Transverse colon (tissue), 4 donors: ENCODE data around the gene CNTN5. TPM values are rescaled to one million over a fixed set of nuclear protein-coding genes. Genes with fewer than 3 reads are reported as not detected.
"Not testable (repeated sequence)": the region's sequence is repeated elsewhere in the genome, so short reads cannot be mapped to it uniquely, and the experiment has no call there.

Source experiments
- DNase-seq: peaks from one replicate; pipeline ENCODE4 v3.0.0-alpha.2; 2019
- H3K27ac ChIP-seq, 4 donors: fragments of 200-600 bp; sonication (generic); 2 replicates each; pipeline ENCODE4 v1.5.1; 2016 to 2018; ENCODE audit warnings: inconsistent platforms in 4 of 4
- H3K27me3 ChIP-seq: fragments of 200-600 bp; sonication (generic); 2 replicates; pipeline ENCODE4 v1.5.1; 2017; ENCODE audit warnings: inconsistent platforms
- H3K36me3 ChIP-seq, 4 donors: fragments of 200-600 bp; sonication (generic); 2 replicates each; pipeline ENCODE4 v1.5.1; 2017 to 2019; ENCODE audit warnings: inconsistent platforms in 4 of 4
- H3K4me1 ChIP-seq, 4 donors: fragments of 200-600 bp; sonication (generic); 2 replicates each; pipeline ENCODE4 v1.5.1; 2017 to 2020; ENCODE audit warnings: inconsistent platforms in 4 of 4
- H3K4me3 ChIP-seq, 4 donors: fragments of 200-600 bp; sonication (generic); 1 replicate in 1 of 4; 2 replicates in 3 of 4; pipeline versions ENCODE4 v1.5.1 to v1.6.1; 2017 to 2019; ENCODE audit warnings: inconsistent platforms in 4 of 4
- H3K9me3 ChIP-seq, 2 donors: fragments of 200-600 bp; sonication (generic); 2 replicates each; pipeline ENCODE4 v1.5.1; 2017 to 2019; ENCODE audit warnings: inconsistent platforms in 2 of 2
- EP300 ChIP-seq: sonication (generic); formaldehyde crosslinking; IDR thresholded peaks from one replicate; pipeline ENCODE4 v1.6.1; 2017; ENCODE audit warnings: antibody characterized with exemption, low read depth
- POLR2A ChIP-seq: fragments of 450-650 bp; IDR thresholded peaks from one replicate; pipeline ENCODE4 v1.6.1; 2016; ENCODE audit warnings: antibody characterized with exemption, mild to moderate bottlenecking, moderate library complexity
- POLR2AphosphoS5 ChIP-seq, 3 donors: sonication (generic); formaldehyde crosslinking; IDR thresholded peaks; one replicate each; pipeline ENCODE4 v1.6.1; 2016; ENCODE audit warnings: antibody characterized with exemption in 3 of 3
- WGBS, 2 donors: methylation state at CpG; one replicate each; pipeline ENCODE4 v1.1.5; 2018; ENCODE audit warnings: low coverage in 1 of 2; 5-methylcytosine and 5-hydroxymethylcytosine counted together
- in situ Hi-C, 4 donors: fragments of 200-750 bp; cut with MboI; loops; one replicate each; pipeline versions ENCODE4 v1.15.0 to v1.15.1; 2017; ENCODE audit warnings: low sequenced_read_pairs in 3 of 4, low pct_ligation_motif_present in 1 of 4, low pct_unique_long_range_greater_than_20kb in 1 of 4
- intact Hi-C: fragments of 100-400 bp; cut with DNase I; formaldehyde crosslinking; loops from one replicate; pipeline ENCODE4 v1.15.1; 2023; ENCODE audit warnings: low total_unique reads
- total RNA-seq, 4 donors: library from RNA; depleted of rRNA; stranded (reverse); fragments of >200 nt; gene quantifications; one replicate each; pipeline ENCODE4 v1.1.0, GENCODE V29; 2016
- TF ChIP-seq, protein P1 (sequence below), 5 experiments: fragments of 200-600 bp in 3 of 5; fragments of 450-650 bp in 2 of 5; sonication (generic) in 3 of 5; IDR thresholded peaks; 1 replicate in 2 of 5; 2 replicates in 3 of 5; pipeline ENCODE4 v1.5.1; 2016 to 2017; ENCODE audit warnings: antibody characterized with exemption in 5 of 5, inconsistent platforms in 3 of 5, mild to moderate bottlenecking in 2 of 5, moderate library complexity in 1 of 5

The CNTN5 gene
- total RNA-seq, 4 donors from 2014 or later: 0.14 TPM; not detected in 3

GRCh38 chr11:99098258-99098657 is 77.5 kb downstream of the CNTN5 start:
- no peak for DNase-seq
- intact Hi-C loops: no loop called here
- 70 to 71% methylated on average over 6 of the region's 6 CpGs for WGBS, 2 donors

GRCh38 chr11:99098751-99099150 is 78.0 kb downstream of the CNTN5 start:
- intact Hi-C loops (no loop called here), in situ Hi-C loops (no loop called here)
- TF ChIP-seq POLR2AphosphoS5 (IDR thresholded peaks at IDR 0.05) (no peak), EP300 (no peak), POLR2A (no peak)
- TF ChIP-seq, protein P1, sequence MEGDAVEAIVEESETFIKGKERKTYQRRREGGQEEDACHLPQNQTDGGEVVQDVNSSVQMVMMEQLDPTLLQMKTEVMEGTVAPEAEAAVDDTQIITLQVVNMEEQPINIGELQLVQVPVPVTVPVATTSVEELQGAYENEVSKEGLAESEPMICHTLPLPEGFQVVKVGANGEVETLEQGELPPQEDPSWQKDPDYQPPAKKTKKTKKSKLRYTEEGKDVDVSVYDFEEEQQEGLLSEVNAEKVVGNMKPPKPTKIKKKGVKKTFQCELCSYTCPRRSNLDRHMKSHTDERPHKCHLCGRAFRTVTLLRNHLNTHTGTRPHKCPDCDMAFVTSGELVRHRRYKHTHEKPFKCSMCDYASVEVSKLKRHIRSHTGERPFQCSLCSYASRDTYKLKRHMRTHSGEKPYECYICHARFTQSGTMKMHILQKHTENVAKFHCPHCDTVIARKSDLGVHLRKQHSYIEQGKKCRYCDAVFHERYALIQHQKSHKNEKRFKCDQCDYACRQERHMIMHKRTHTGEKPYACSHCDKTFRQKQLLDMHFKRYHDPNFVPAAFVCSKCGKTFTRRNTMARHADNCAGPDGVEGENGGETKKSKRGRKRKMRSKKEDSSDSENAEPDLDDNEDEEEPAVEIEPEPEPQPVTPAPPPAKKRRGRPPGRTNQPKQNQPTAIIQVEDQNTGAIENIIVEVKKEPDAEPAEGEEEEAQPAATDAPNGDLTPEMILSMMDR (IDR thresholded peaks at IDR 0.05): no peak
- no peaks in the 10 kb centered on the region for H3K27me3 ChIP-seq
- H3K36me3 ChIP-seq: no peaks in the 10 kb centered on the region
- DNase-seq: no peak
- no peaks in the 10 kb centered on the region for H3K4me1 ChIP-seq
- H3K27ac ChIP-seq: no peak overlapping the region
- H3K9me3 ChIP-seq: no peaks in the 10 kb centered on the region
- WGBS, 2 donors: 76 to 93% methylated on average over 1 of the region's 1 CpG
- no peak overlapping the region for H3K4me3 ChIP-seq

More at GRCh38 chr11:99098258-99098657, 77.5 kb downstream of the CNTN5 start:
- in situ Hi-C loops: no loop called here
- no peaks in the 10 kb centered on the region for H3K27me3 ChIP-seq
- no peak overlapping the region for H3K27ac ChIP-seq
- no peak overlapping the region for H3K4me3 ChIP-seq
- H3K4me1 ChIP-seq: no peaks in the 10 kb centered on the region
- H3K36me3 ChIP-seq: no peaks in the 10 kb centered on the region
- TF ChIP-seq EP300: no peak
- TF ChIP-seq, protein P1 (IDR thresholded peaks at IDR 0.05): no peak
- TF ChIP-seq POLR2AphosphoS5 (IDR thresholded peaks at IDR 0.05): no peak
- TF ChIP-seq POLR2A: no peak
- no peaks in the 10 kb centered on the region for H3K9me3 ChIP-seq

GRCh38 chr11:99117603-99118002 is 96.9 kb downstream of the CNTN5 start:
- Histone ChIP-seq H3K4me3 (no peak overlapping the region), H3K9me3 (no peaks in the 10 kb centered on the region), H3K4me1 (no peaks in the 10 kb centered on the region), H3K27ac (no peak overlapping the region), H3K36me3 (no peaks in the 10 kb centered on the region), H3K27me3 (no peaks in the 10 kb centered on the region)
- 92% methylated on average over 2 of the region's 2 CpGs; no CpG with 5 or more reads in 1 of the 2 donors for WGBS, 2 donors
- in situ Hi-C loops (no loop called here), intact Hi-C loops (no loop called here)
- DNase-seq: no peak
- TF ChIP-seq POLR2AphosphoS5 (IDR thresholded peaks at IDR 0.05) (no peak), EP300 (no peak), POLR2A (no peak)
- TF ChIP-seq, protein P1 (IDR thresholded peaks at IDR 0.05): no peak

- H3K27ac ChIP-seq, H3K9me3 ChIP-seq, intact Hi-C loops, H3K4me1 ChIP-seq, H3K27me3 ChIP-seq, in situ Hi-C loops, DNase-seq, H3K4me3 ChIP-seq, H3K36me3 ChIP-seq: not testable (repeated sequence)
- 88 to 97% methylated on average over 3 of the region's 3 CpGs for WGBS, 2 donors
Observed at GRCh38 chr11:99133862-99134261, 113.1 kb downstream of the CNTN5 start.

DNA sequence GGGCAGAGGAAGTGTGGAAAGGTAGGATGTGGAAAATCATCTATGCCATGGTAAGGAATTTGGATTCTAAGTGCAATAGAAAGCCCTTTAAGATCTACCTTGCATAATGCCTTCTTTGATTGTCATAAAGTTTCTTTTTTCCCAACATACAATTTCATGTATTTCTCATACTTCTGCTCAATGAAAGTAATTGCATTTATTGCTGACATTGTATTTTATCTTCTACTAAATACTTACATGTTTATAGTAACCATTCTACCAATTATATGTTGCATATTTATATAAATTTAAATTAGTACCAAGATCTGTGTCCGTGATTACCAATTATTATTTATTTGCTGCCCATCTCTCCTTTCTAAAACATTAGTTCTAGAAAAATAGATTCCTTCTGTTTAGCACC is 114.8 kb downstream of the CNTN5 start:
- WGBS, 2 donors: 43 to 80% methylated on average over 1 of the region's 1 CpG
- DNase-seq: no peak
- Histone ChIP-seq H3K4me1 (no peaks in the 10 kb centered on the region), H3K9me3 (peaks cover 0 to 3% of the 10 kb centered on the region in 2 donors), H3K4me3 (no peak overlapping the region), H3K27me3 (no peaks in the 10 kb centered on the region), H3K36me3 (no peaks in the 10 kb centered on the region), H3K27ac (no peak overlapping the region)
- TF ChIP-seq, protein P1 (IDR thresholded peaks at IDR 0.05): no peak
- no peak for TF ChIP-seq EP300
- TF ChIP-seq POLR2A: no peak
- no peak for TF ChIP-seq POLR2AphosphoS5 (IDR thresholded peaks at IDR 0.05)
- intact Hi-C loops: no loop called here
- in situ Hi-C loops: no loop called here
